Left lung (tissue), 10 donors: ENCODE results near the gene WAC. TPM values are rescaled to one million over a fixed set of nuclear protein-coding genes. Genes with fewer than 3 reads are reported as not detected.
A peak's percentile ranks its signal among the peaks of the same experiment; 100 is the strongest.

Source experiments
- ATAC-seq: fragments of 200-7000 bp; cut with Tn5 transposase; one replicate; pipeline ENCODE4 v1.9.1; 2020; ENCODE audit warnings: moderate library complexity
- DNase-seq, 4 donors: peaks; one replicate each; pipeline ENCODE4 v3.0.0-alpha.2; 2013 to 2020
- H3K27ac ChIP-seq, 2 donors: fragments of 200-600 bp; sonication (generic) in 1 of 2; one replicate each; pipeline versions ENCODE4 v1.5.0 to v1.8.0; 2020 to 2021
- H3K27me3 ChIP-seq, 2 donors: fragments of 200-600 bp; sonication (generic) in 1 of 2; one replicate each; pipeline versions ENCODE4 v1.5.0 to v1.8.0; 2020 to 2021
- H3K36me3 ChIP-seq, 2 donors: fragments of 200-600 bp; sonication (generic) in 1 of 2; one replicate each; pipeline versions ENCODE4 v1.5.0 to v1.8.0; 2020 to 2021
- H3K4me1 ChIP-seq, 2 donors: fragments of 200-600 bp; one replicate each; pipeline ENCODE4 v1.8.0; 2021
- H3K4me3 ChIP-seq, 2 donors: fragments of 200-600 bp; sonication (generic) in 1 of 2; one replicate each; pipeline versions ENCODE4 v1.5.0 to v1.8.0; 2020 to 2021; ENCODE audit warnings: mild to moderate bottlenecking in 1 of 2
- H3K9me3 ChIP-seq, 2 donors: fragments of 200-600 bp; sonication (generic) in 1 of 2; one replicate each; pipeline versions ENCODE4 v1.5.0 to v1.8.0; 2020 to 2021
- CTCF ChIP-seq, 2 donors: fragments of 200-600 bp; sonication (generic) in 1 of 2; IDR thresholded peaks; one replicate each; pipeline versions ENCODE4 v1.5.0 to v1.8.0; 2021; ENCODE audit warnings: antibody characterized with exemption in 2 of 2
- intact Hi-C, 2 donors: fragments of 100-400 bp; cut with DNase I; formaldehyde crosslinking; loops; one replicate each; pipeline versions ENCODE4 v1.11.2 to v1.14.2; 2022
- polyA plus RNA-seq, 6 donors: library from polyadenylated mRNA; unstranded; fragments of 120-200 nt; gene quantifications; one replicate each; pipeline ENCODE4 v1.2.1, GENCODE V29; 2013; ENCODE audit not compliant: insufficient read length in 6 of 6
- total RNA-seq, 2 donors: library from RNA; stranded (reverse); fragmentation: NEBNext Ultra II Directional; extraction: Animal tissue kit (Norgen Biotek cat#: 25700); gene quantifications; one replicate each; pipeline ENCODE4 v1.2.1, GENCODE V29; 2021
- donor health status: DM: no; HTN: yes; CAD: no.
- donor health status: DM: no; HTN: no; CAD: no.

Gene WAC
- total and polyA plus RNA-seq, 8 donors: 90.7 to 171 (median 146) TPM

DNA sequence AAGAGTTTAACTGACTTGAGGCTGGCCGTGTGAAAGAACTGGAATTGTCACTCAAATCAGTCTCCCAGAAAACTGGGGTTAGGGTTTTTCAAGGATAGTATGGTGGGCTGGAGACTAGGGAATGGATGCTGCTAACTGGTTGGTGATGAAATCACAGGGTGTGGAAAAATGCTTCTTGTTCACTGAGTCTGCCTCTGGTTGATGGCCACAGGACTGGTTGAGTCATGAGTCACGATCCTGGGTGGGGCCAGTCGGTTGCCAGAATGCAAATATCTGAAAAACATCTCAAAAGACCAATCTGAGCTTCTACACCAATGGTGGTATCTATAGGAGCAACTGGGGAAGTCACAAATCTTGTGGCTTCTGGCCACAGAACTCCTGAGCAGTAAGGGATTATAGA lies 128.1 kb downstream of the WAC start:
- H3K4me3 ChIP-seq: no peak overlapping the region
- no peak for TF ChIP-seq CTCF (IDR thresholded peaks at IDR 0.05)
- H3K27me3 ChIP-seq: peaks cover 0 to 20% of the 10 kb centered on the region in 2 donors
- intact Hi-C loops: no loop called here
- H3K27ac ChIP-seq: no peak overlapping the region
- H3K4me1 ChIP-seq: no peaks in the 10 kb centered on the region
- no peaks in the 10 kb centered on the region for H3K36me3 ChIP-seq
- DNase-seq: no peak
- ATAC-seq: no peak
- no peaks in the 10 kb centered on the region for H3K9me3 ChIP-seq

- Histone ChIP-seq H3K27ac (no peak overlapping the region), H3K4me1 (peaks cover 0 to 8% of the 10 kb centered on the region in 2 donors), H3K9me3 (no peaks in the 10 kb centered on the region), H3K4me3 (no peak overlapping the region), H3K27me3 (peaks cover 6 to 47% of the 10 kb centered on the region in 2 donors), H3K36me3 (no peaks in the 10 kb centered on the region)
- TF ChIP-seq CTCF (IDR thresholded peaks at IDR 0.05): peak; percentile 92 to 96
- peak; percentile 94 for ATAC-seq
- intact Hi-C loops: no loop called here
- DNase-seq: peak in 3 of 4 donors; percentile 82 to 92 (median 87)
Measured at GRCh38 chr10:28663576-28664368, 130.9 kb downstream of the WAC start.

DNA sequence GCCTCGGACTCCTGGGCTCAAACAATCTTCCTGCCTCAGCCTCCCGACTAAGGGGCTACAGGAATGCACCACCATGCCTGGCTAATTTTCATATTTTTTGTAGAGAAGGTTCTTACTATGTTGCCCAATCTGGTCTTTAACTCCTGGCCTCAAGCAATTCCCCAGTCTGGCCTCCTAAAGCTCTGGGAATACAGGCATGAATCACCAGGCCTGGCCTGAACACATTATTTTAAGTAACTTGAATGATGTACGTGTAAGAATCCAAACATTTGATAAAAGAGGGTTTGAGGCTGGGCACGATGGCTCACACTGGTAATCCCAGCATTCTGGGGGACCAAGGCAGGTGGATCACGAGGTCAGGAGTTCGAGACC lies 131.4 kb downstream of the WAC start:
- DNase-seq: no peak
- Histone ChIP-seq H3K4me3 (no peak overlapping the region), H3K36me3 (no peaks in the 10 kb centered on the region), H3K9me3 (no peaks in the 10 kb centered on the region), H3K4me1 (peaks cover 0 to 14% of the 10 kb centered on the region in 2 donors), H3K27me3 (peaks cover 12 to 53% of the 10 kb centered on the region in 2 donors), H3K27ac (no peak overlapping the region)
- peak; percentile 10 for ATAC-seq
- TF ChIP-seq CTCF (IDR thresholded peaks at IDR 0.05): no peak
- intact Hi-C loops: no loop called here

DNA sequence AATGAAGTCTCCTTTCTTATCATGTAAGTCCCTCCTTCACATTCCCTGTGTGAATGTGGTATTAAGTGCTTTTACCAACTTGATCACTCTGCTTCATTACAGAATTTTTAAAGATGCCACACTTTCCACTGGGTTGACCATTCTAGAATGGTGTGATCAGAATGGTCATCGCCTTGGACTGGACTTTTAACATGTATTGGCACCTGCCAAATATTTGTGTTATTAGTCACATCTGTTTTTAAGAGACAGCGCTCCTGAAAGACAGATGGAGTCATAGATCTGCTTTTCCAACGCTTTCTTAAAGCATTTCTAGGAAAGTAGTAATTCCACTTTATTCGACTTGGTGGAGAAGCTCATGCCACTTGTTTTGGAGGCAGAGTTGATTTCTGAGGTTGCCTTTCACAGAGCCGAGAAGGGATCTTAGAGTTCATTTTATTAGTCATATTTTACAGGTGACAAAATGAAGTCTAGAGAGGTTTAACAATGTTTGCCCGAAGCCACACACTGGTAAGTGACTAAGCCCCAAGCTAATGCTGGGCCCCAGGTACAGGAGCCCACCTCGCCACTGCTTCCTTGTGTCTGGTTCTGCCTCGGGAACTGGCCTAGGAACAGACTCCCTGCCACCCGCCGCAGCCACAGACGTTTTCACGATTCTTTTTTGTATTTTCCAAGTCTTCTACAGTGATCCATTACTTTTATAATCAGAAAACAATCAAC lies 134.0 kb downstream of the WAC start:
- peaks cover 0 to 14% of the 10 kb centered on the region in 2 donors for H3K4me1 ChIP-seq
- intact Hi-C loops: loop anchor here in 1 of 2 donors (5.0 kb wide), 2 partner anchors 325 to 635 kb away; no protein-coding TSS in a partner anchor
- H3K9me3 ChIP-seq: no peaks in the 10 kb centered on the region
- no peaks in the 10 kb centered on the region for H3K36me3 ChIP-seq
- H3K27ac ChIP-seq: no peak overlapping the region
- H3K4me3 ChIP-seq: no peak overlapping the region
- H3K27me3 ChIP-seq: peaks cover 20 to 79% of the 10 kb centered on the region in 2 donors
- ATAC-seq (no peak), DNase-seq (no peak)
- no peak for TF ChIP-seq CTCF (IDR thresholded peaks at IDR 0.05)
